HAP-1 (cell line): Measurements from ENCODE around the gene LITAFD.

Experiments
- DNase-seq, 2 experiments: peaks; one replicate each; pipeline ENCODE4 v3.0.0-alpha.2; 2016 to 2020; ENCODE audit warnings: low spot score in 2 of 2
- H3K27me3 ChIP-seq: fragments of 250-450 bp; sonication (Bioruptor Pico); 2 replicates; pipeline ENCODE4 v1.5.1; 2020; ENCODE audit warnings: low read depth, mild to moderate bottlenecking, moderate library complexity
- H3K36me3 ChIP-seq: fragments of 250-450 bp; sonication (Bioruptor Pico); replicated peaks from 2 replicates; pipeline ENCODE4 v1.5.1; 2020; ENCODE audit warnings: mild to moderate bottlenecking
- H3K4me1 ChIP-seq: fragments of 250-450 bp; sonication (Bioruptor Pico); 2 replicates; pipeline ENCODE4 v1.5.1; 2020; ENCODE audit warnings: mild to moderate bottlenecking
- H3K4me3 ChIP-seq: fragments of 250-450 bp; sonication (Bioruptor Pico); 2 replicates; pipeline ENCODE4 v1.5.1; 2020; ENCODE audit warnings: mild to moderate bottlenecking, moderate library complexity
- H3K9me3 ChIP-seq: fragments of 250-450 bp; sonication (Bioruptor Pico); 2 replicates; pipeline ENCODE4 v1.5.1; 2020; ENCODE audit warnings: mild to moderate bottlenecking, moderate library complexity
- in situ Hi-C: fragments of 300-500 bp; cut with MboI; formaldehyde crosslinking; loops from 3 replicates; pipeline ENCODE4 v1.14.3; 2020; ENCODE audit warnings: low sequenced_read_pairs, inconsistent platforms, mixed read lengths

The LITAFD gene

GRCh38 chr16:8887952-8888560 is 5.9 kb downstream of the LITAFD start:
- Histone ChIP-seq H3K4me3 (no peak overlapping the region), H3K36me3 (peaks cover 36% of the 10 kb centered on the region), H3K27me3 (no peaks in the 10 kb centered on the region), H3K9me3 (no peaks in the 10 kb centered on the region), H3K4me1 (no peaks in the 10 kb centered on the region)
- no peak for DNase-seq
- in situ Hi-C loops, result no loop called here

GRCh38 chr16:8888951-8889892 is 7.1 kb downstream of the LITAFD start:
- Histone ChIP-seq H3K4me3 (no peak overlapping the region), H3K4me1 (no peaks in the 10 kb centered on the region), H3K9me3 (no peaks in the 10 kb centered on the region), H3K36me3 (peaks cover 48% of the 10 kb centered on the region), H3K27me3 (no peaks in the 10 kb centered on the region)
- in situ Hi-C loops, result no loop called here
- no peak for DNase-seq

- in situ Hi-C loops, result no loop called here
- Histone ChIP-seq H3K4me1 (no peaks in the 10 kb centered on the region), H3K9me3 (no peaks in the 10 kb centered on the region), H3K36me3 (peaks cover 56% of the 10 kb centered on the region), H3K4me3 (no peak overlapping the region), H3K27me3 (no peaks in the 10 kb centered on the region)
- DNase-seq, result no peak
Measured at GRCh38 chr16:8889893-8890548, 7.9 kb downstream of the LITAFD start.

GRCh38 chr16:8890549-8890921 is 8.4 kb downstream of the LITAFD start:
- no peaks in the 10 kb centered on the region for H3K9me3 ChIP-seq
- in situ Hi-C loops, result no loop called here
- H3K27me3 ChIP-seq, result no peaks in the 10 kb centered on the region
- peaks cover 61% of the 10 kb centered on the region for H3K36me3 ChIP-seq
- DNase-seq, result no peak
- H3K4me1 ChIP-seq, result no peaks in the 10 kb centered on the region
- no peak overlapping the region for H3K4me3 ChIP-seq

- no peak for DNase-seq
- Histone ChIP-seq H3K36me3 (peaks cover 75% of the 10 kb centered on the region), H3K9me3 (no peaks in the 10 kb centered on the region), H3K4me3 (no peak overlapping the region), H3K4me1 (no peaks in the 10 kb centered on the region), H3K27me3 (no peaks in the 10 kb centered on the region)
- in situ Hi-C loops, result no loop called here
Measured at GRCh38 chr16:8892101-8892575, 10.0 kb downstream of the LITAFD start.

- Histone ChIP-seq H3K9me3 (no peaks in the 10 kb centered on the region), H3K4me1 (no peaks in the 10 kb centered on the region), H3K27me3 (no peaks in the 10 kb centered on the region), H3K4me3 (no peak overlapping the region), H3K36me3 (peaks cover 86% of the 10 kb centered on the region)
- in situ Hi-C loops, result no loop called here
- no peak for DNase-seq
Measured at GRCh38 chr16:8893426-8893825, 11.3 kb downstream of the LITAFD start.

- no peaks in the 10 kb centered on the region for H3K4me1 ChIP-seq
- H3K27me3 ChIP-seq, result no peaks in the 10 kb centered on the region
- H3K4me3 ChIP-seq, result no peak overlapping the region
- peaks cover 93% of the 10 kb centered on the region for H3K36me3 ChIP-seq
- no peaks in the 10 kb centered on the region for H3K9me3 ChIP-seq
- in situ Hi-C loops, result no loop called here
- DNase-seq, result no peak
Measured at GRCh38 chr16:8893976-8894690, 12.0 kb downstream of the LITAFD start.

GRCh38 chr16:8894736-8895334 is 12.7 kb downstream of the LITAFD start:
- no peaks in the 10 kb centered on the region for H3K27me3 ChIP-seq
- peaks cover 96% of the 10 kb centered on the region for H3K36me3 ChIP-seq
- H3K9me3 ChIP-seq, result no peaks in the 10 kb centered on the region
- no peak overlapping the region for H3K4me3 ChIP-seq
- in situ Hi-C loops, result no loop called here
- no peaks in the 10 kb centered on the region for H3K4me1 ChIP-seq
- no peak for DNase-seq

GRCh38 chr16:8898660-8899318 is 16.6 kb downstream of the LITAFD start:
- no peaks in the 10 kb centered on the region for H3K27me3 ChIP-seq
- H3K36me3 ChIP-seq, result peaks cover 93% of the 10 kb centered on the region
- in situ Hi-C loops, result no loop called here
- H3K9me3 ChIP-seq, result no peaks in the 10 kb centered on the region
- no peak for DNase-seq
- H3K4me1 ChIP-seq, result no peaks in the 10 kb centered on the region
- no peak overlapping the region for H3K4me3 ChIP-seq

GRCh38 chr16:8899709-8900317 is 17.7 kb downstream of the LITAFD start:
- DNase-seq, result no peak
- no peak overlapping the region for H3K4me3 ChIP-seq
- H3K27me3 ChIP-seq, result no peaks in the 10 kb centered on the region
- no peaks in the 10 kb centered on the region for H3K9me3 ChIP-seq
- H3K36me3 ChIP-seq, result peaks cover 93% of the 10 kb centered on the region
- H3K4me1 ChIP-seq, result no peaks in the 10 kb centered on the region
- in situ Hi-C loops, result no loop called here

- in situ Hi-C loops, result no loop called here
- Histone ChIP-seq H3K9me3 (no peaks in the 10 kb centered on the region), H3K27me3 (no peaks in the 10 kb centered on the region), H3K36me3 (peaks cover 93% of the 10 kb centered on the region), H3K4me3 (no peak overlapping the region), H3K4me1 (no peaks in the 10 kb centered on the region)
- no peak for DNase-seq
Measured at GRCh38 chr16:8900343-8900742, 18.2 kb downstream of the LITAFD start.

GRCh38 chr16:8901320-8901861 is 19.2 kb downstream of the LITAFD start:
- peaks cover 95% of the 10 kb centered on the region for H3K36me3 ChIP-seq
- no peak for DNase-seq
- no peak overlapping the region for H3K4me3 ChIP-seq
- no peaks in the 10 kb centered on the region for H3K4me1 ChIP-seq
- in situ Hi-C loops, result no loop called here
- no peaks in the 10 kb centered on the region for H3K9me3 ChIP-seq
- no peaks in the 10 kb centered on the region for H3K27me3 ChIP-seq
